Measurements from ENCODE around the gene CTAG1A. TPM values are rescaled to one million over a fixed set of nuclear protein-coding genes. Genes with fewer than 3 reads are reported as not detected.
"Not testable (repeated sequence)": the region's sequence is repeated elsewhere in the genome, so short reads cannot be mapped to it uniquely, and the experiment has no call there.

Gene CTAG1A
- total and polyA plus RNA-seq, 2 donors = not detected

DNA sequence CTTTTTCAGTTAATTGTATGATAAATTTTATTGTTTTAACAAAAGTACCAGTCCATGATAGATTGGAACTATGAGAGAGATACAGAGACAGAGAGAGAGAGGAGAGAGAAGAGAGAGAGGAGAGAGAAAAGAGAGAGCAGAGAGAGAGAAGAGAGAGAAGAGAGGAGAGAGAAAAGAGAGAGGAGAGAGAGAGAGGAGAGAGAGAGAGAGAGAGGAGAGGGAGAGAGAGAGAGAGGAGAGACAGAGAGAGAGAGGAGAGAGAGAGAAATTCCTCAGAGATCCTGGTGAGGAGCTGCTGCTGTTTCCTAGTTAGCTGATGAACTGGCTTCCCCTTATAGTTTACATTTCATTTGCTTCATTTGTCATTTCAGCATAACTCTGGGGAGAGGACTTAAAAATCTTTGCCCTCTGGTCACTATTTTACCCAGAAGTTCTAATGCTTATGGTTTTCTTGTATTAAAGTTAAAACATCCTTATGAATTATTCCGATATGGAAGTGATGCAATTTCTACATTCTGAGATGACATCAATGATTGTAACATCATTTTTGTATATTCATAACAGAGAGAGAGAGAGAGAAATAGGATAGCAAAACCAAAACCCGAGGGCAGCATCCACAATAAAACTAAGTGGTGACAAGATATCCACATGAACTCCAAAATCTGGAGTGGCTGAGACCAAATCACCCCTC, 10.8 kb downstream of the CTAG1A start:
- Histone ChIP-seq H3K36me3 (ENCODE audit: insufficient read depth) (no peaks in the 10 kb centered on the region), H3K4me3 (ENCODE audit: low read depth, low read length) (no peak overlapping the region), H3K27ac (ENCODE audit: low read depth) (no peak overlapping the region), H3K4me1 (ENCODE audit: insufficient read depth) (no peaks in the 10 kb centered on the region)
- WGBS = 51% methylated on average over 2 of the region's 2 CpGs
- no peak for DNase-seq (ENCODE audit: extremely low spot score)

DNA sequence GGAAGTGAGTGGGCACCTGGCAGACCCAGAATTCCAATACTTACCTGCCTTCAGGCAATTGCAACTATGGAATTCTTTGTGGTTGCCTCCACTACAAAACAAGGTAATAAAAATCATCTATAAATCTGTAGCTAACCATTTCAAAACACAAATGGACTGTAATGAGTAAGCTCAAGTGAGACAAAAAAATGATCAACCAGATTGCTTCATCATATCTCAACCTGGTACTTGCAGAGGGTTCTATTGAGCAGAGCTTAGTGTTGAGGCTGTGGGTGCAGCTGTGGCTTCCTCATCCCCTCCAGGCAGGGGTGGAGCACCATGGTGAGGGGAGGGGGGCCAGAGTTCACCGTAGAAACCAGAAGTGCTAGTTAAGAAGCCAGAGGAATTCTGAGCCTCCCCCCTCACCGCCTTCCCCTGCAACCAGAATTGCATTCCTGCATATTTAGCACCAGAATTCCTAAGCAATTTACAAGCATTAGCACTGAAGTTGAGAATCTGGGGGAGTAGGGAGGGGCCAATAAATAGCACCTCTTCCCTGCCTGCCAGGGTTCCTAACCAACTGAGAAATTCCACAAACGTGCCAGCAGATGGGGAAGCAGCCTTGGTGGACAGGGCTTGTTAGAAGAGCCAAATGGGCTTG, 11.5 kb downstream of the CTAG1A start:
- no peak for DNase-seq (ENCODE audit: extremely low spot score)
- WGBS = 8% methylated on average over 3 of the region's 3 CpGs
- no peaks in the 10 kb centered on the region for H3K4me1 ChIP-seq (ENCODE audit: insufficient read depth)
- H3K36me3 ChIP-seq (ENCODE audit: insufficient read depth) = no peaks in the 10 kb centered on the region
- no peak overlapping the region for H3K4me3 ChIP-seq (ENCODE audit: low read depth, low read length)
- no peak overlapping the region for H3K27ac ChIP-seq (ENCODE audit: low read depth)

DNA sequence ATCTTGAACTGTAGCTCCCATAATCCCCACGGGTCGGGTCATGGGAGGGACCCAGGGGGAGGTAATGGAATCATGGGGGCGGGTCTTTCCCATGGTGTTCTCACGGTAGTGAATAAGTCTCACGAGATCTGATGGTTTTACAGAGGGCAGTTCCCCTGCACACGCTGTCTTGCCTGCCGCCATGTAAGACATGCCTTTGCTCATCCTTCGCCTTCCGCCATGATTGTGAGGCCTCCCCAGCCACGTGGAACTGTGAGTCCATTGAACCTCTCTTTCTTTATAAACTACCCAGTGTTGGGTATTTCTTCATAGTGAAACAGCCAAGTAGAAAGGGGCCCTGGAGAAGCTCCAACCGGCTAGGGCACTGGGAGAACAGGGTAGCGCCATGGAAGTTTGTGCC, 12.3 kb downstream of the CTAG1A start:
- no peaks in the 10 kb centered on the region for H3K4me1 ChIP-seq (ENCODE audit: insufficient read depth)
- WGBS = 92% methylated on average over 12 of the region's 12 CpGs
- H3K27ac ChIP-seq (ENCODE audit: low read depth) = no peak overlapping the region
- DNase-seq (ENCODE audit: extremely low spot score) = no peak
- no peak overlapping the region for H3K4me3 ChIP-seq (ENCODE audit: low read depth, low read length)
- H3K36me3 ChIP-seq (ENCODE audit: insufficient read depth) = no peaks in the 10 kb centered on the region

DNA sequence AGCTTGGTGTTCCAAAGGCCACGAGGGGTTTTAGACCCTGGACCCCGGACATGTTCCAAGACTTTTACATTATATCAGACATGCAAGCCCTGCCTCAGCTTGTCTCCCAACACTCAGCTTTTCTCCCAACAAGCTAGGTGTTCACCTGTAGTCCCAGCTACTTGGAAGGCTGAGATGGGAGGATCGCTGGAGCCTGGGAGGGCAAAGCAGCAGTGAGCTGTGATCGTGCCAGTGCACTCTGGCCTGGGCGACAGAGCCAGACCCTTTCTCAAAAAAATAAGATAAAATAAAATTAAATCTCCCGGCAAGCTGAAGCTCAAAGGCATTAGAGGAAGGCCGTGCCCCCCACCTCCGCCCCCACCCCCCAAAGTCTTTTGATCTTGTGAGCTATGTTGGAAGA, 13.7 kb downstream of the CTAG1A start:
- 89% methylated on average over 8 of the region's 8 CpGs for WGBS
- H3K4me1 ChIP-seq (ENCODE audit: insufficient read depth) = no peaks in the 10 kb centered on the region
- H3K36me3 ChIP-seq (ENCODE audit: insufficient read depth) = no peaks in the 10 kb centered on the region
- no peak overlapping the region for H3K27ac ChIP-seq (ENCODE audit: low read depth)
- H3K4me3 ChIP-seq (ENCODE audit: low read depth, low read length) = no peak overlapping the region
- DNase-seq (ENCODE audit: extremely low spot score) = no peak

DNA sequence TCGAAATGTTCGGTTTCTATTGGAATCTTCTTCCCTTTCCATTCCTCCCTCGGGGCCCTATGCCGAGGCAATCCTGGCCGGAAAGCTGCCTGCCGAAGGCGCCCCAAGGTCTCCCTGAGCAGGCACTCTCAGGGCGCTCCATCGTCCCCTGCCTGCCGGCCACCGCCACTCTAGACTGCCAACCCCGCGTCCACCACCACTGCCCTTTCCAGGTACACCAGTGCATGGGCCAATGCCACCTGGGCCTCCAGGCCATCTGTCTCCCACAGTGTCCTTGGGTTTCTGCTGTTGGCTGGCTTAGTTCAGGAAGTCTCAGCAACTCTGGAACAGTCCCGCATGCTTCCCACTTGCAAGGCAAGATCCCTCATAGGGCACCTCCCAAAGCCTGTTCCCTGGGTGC, 14.6 kb downstream of the CTAG1A start:
- no peaks in the 10 kb centered on the region for H3K4me1 ChIP-seq (ENCODE audit: insufficient read depth)
- 98% methylated on average over 14 of the region's 14 CpGs for WGBS
- DNase-seq (ENCODE audit: extremely low spot score) = no peak
- H3K4me3 ChIP-seq (ENCODE audit: low read depth, low read length) = no peak overlapping the region
- H3K36me3 ChIP-seq (ENCODE audit: insufficient read depth) = no peaks in the 10 kb centered on the region
- H3K27ac ChIP-seq (ENCODE audit: low read depth) = no peak overlapping the region

DNA sequence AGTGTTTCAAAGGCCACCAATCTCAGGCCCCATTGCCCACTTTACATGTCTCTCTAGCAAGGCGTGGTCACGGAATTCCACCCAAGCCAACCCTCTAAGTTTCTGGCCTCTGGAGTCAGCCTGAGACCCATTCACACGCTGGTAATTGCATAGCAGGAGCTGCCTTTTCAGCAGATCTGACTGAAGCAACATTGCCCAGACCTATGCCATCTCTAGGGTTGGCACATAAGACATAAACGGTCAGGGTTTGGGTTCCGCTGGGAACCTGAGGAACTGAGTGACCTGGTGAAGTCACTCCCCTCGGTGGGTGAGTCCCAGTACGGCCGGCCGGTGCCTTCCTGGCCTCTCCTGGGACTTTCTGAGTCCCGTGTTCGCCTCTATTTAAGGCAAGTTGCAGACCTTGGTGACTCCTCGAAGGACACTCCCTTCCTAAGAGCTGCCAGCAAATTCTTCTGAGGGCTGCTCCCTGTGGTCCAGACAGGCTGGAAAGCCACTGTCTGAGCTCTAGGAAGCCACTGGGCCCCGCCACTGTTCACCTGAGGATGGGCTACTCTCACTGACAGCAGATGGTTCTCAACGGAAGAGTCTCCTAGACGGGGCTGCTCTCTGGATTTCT, 15.9 kb downstream of the CTAG1A start:
- Histone ChIP-seq H3K36me3 (ENCODE audit: insufficient read depth) (no peaks in the 10 kb centered on the region), H3K4me1 (ENCODE audit: insufficient read depth) (no peaks in the 10 kb centered on the region), H3K4me3 (ENCODE audit: low read depth, low read length) (no peak overlapping the region), H3K27ac (ENCODE audit: low read depth) (no peak overlapping the region)
- no peak for DNase-seq (ENCODE audit: extremely low spot score)
- 82% methylated on average over 15 of the region's 15 CpGs for WGBS

DNA sequence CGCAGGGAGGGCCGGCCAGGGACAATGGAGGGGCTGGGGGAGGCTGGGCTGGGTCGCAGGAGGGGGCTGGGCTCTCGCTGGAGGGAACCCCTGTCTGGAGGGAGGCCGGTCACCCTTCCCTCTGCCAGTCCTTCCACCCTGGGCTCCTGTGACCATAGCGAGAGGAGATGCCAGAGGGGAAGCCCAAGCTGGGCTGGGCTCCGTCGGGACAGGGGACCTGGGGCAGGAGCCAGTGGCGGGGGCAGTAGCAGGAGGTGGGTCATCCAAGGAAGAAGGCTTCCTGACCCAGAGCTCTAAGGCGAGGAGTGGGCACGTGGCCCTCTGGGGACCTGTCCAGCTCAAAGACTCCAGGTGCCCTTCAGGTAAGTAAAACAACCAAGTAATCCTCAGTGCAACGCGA, 17.3 kb downstream of the CTAG1A start:
- H3K4me3 ChIP-seq (ENCODE audit: low read depth, low read length) = no peak overlapping the region
- 74% methylated on average over 13 of the region's 13 CpGs for WGBS
- no peak for DNase-seq (ENCODE audit: extremely low spot score)
- H3K27ac ChIP-seq (ENCODE audit: low read depth) = no peak overlapping the region
- H3K4me1 ChIP-seq (ENCODE audit: insufficient read depth) = no peaks in the 10 kb centered on the region
- no peaks in the 10 kb centered on the region for H3K36me3 ChIP-seq (ENCODE audit: insufficient read depth)

DNA sequence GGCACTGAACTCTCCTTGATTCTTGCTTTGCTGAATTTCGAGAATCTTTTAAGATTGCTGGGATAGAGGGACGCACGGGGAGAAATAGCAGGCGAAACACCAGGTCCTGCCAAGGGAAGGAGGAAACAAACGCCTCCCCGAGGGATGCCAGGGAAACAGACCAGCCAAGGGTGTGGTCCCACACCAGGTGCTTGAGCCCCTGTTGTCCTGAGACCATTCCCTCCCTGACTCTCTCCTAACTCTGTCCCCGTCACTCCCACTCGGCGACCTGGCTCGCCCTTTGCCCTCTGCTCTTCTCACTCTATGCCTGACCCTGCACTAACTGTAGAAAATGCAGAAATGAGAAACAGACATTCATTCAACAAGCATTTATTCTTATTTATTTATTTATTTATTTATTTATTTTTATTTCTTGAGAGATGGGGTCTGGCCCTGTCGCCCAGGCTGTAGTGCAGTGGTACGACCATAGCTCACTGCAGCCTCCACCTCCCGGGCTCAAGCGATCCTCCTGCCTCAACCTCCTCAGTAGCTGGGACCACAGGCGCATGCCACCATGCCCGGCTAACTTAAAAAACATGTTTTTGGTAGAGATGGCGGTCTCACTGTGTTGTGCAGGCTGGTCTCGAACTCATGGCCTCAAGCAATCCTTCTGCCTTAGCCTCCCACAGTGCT, 18.0 kb downstream of the CTAG1A start:
- Histone ChIP-seq H3K4me3 (ENCODE audit: low read depth, low read length) (no peak overlapping the region), H3K36me3 (ENCODE audit: insufficient read depth) (no peaks in the 10 kb centered on the region), H3K4me1 (ENCODE audit: insufficient read depth) (no peaks in the 10 kb centered on the region), H3K27ac (ENCODE audit: low read depth) (no peak overlapping the region)
- WGBS = 90% methylated on average over 18 of the region's 18 CpGs
- no peak for DNase-seq (ENCODE audit: extremely low spot score)

DNA sequence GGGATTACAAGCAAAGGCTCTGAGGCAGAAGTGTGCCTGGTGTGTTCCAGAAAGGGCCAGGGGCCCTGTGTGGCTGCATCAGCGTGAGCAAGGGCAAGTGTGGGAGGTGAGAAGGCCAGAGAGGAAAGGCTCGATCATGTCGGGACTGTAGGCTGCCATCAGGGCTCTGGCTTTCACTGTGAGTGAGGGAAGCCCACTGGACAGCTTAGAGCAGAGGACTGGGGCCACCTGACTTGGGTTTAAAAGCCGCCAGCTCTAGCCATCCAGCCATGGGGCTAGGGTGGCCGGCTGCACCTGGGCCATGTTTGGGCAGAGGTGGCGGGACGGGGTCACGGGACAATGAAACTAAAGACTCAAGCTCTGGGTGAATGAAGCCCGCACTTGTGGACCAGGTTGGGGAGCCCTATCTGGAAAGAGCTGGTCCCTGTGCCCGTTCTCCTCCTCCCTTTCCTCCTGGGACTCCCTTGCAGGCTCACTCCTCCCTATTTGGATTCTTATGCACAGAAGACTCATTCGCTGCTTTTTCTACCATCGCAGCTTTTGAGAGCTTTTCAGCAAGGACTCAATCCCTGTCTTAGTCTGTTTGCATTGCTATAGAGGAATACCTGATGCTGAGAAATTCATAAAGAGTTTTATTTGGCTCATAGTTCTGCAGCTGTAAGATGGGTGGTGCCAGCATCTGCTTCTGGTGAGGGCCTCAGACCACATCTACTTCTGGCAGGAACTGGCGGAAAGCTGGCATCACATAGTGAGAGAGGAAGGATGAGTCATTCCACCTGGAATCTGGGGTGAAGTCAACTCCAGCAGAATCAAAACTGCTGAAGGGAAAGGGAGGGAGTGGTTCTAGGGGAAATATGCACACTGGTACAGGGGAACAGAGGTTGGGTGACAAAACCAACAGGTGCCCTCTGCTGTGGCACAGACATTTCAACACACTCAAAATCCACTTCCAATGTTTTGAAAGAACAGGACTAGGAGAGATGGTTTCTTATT, 18.8 kb downstream of the CTAG1A start:
- 76% methylated on average over 13 of the region's 13 CpGs for WGBS
- H3K4me1 ChIP-seq (ENCODE audit: insufficient read depth) = no peaks in the 10 kb centered on the region
- no peak for DNase-seq (ENCODE audit: extremely low spot score)
- H3K36me3 ChIP-seq (ENCODE audit: insufficient read depth) = no peaks in the 10 kb centered on the region
- no peak overlapping the region for H3K27ac ChIP-seq (ENCODE audit: low read depth)
- no peak overlapping the region for H3K4me3 ChIP-seq (ENCODE audit: low read depth, low read length)

DNA sequence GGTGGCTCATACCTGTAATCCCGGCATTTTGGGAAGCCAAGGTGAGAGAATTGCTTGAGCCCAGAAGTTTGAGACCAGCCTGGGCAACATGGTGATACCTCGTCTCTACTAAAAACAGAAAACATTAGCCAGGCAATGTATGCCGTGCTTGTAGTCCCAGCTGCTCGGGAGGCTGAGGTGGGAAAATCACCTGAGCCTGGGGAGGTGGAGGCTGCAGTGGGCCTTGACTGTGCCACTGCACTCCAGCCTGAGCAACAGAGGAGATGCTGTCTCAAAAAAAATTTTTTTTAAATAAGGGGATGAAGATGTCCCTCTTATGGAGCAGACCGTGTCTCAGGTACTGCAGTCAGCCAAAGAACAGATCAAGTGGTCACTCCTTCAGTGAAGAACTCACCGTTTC, 20.6 kb downstream of the CTAG1A start:
- Histone ChIP-seq H3K4me1 (ENCODE audit: insufficient read depth) (no peaks in the 10 kb centered on the region), H3K36me3 (ENCODE audit: insufficient read depth) (no peaks in the 10 kb centered on the region), H3K27ac (ENCODE audit: low read depth) (no peak overlapping the region), H3K4me3 (ENCODE audit: low read depth, low read length) (no peak overlapping the region)
- WGBS = 86% methylated on average over 6 of the region's 6 CpGs
- no peak for DNase-seq (ENCODE audit: extremely low spot score)

DNA sequence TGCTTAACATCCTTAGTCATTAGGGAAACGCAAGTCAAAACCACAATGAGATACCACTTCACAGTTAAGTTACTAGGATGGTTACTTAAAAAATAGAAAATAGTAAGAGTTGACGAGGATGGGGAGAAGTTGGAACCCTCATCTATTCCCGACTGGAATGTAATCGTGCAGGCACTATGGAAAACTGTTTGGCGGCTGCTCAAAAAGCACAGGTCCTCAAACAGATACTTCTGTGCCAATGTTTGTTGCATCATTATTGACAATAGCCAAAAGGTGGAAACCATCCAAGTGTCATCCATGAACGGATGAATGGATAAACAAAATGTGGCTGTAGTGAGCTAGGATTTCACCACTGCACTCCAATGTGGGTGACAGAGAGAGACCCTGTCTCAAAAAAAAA, 22.4 kb downstream of the CTAG1A start:
- Histone ChIP-seq H3K4me3 (ENCODE audit: low read depth, low read length) (no peak overlapping the region), H3K27ac (ENCODE audit: low read depth) (no peak overlapping the region), H3K36me3 (ENCODE audit: insufficient read depth) (no peaks in the 10 kb centered on the region), H3K4me1 (ENCODE audit: insufficient read depth) (no peaks in the 10 kb centered on the region)
- DNase-seq (ENCODE audit: extremely low spot score) = no peak
- WGBS = 72% methylated on average over 6 of the region's 6 CpGs

DNA sequence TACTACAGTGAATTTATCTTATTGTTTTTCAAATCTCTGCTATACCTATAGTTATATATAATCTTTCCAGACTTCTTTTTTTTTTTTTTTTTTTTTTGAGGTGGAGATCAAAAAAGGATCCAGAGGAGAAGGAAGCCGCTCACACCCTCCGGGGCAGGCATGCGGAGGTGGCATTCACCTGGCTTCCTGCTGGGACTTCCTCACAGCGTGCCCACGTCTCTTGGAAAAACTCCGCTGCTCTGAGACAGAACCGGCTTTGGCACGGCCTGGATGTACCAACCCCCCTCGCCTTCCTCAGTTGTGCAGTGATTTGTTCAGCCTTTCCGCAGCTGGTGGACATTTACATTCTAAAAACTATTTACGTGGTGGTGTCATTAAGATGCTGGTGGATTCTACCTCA, 23.0 kb downstream of the CTAG1A start:
- H3K36me3 ChIP-seq (ENCODE audit: insufficient read depth); H3K4me3 ChIP-seq (ENCODE audit: low read depth, low read length); H3K27ac ChIP-seq (ENCODE audit: low read depth); DNase-seq (ENCODE audit: extremely low spot score); H3K4me1 ChIP-seq (ENCODE audit: insufficient read depth): not testable (repeated sequence)
- 80% methylated on average over 10 of the region's 11 CpGs for WGBS

DNA sequence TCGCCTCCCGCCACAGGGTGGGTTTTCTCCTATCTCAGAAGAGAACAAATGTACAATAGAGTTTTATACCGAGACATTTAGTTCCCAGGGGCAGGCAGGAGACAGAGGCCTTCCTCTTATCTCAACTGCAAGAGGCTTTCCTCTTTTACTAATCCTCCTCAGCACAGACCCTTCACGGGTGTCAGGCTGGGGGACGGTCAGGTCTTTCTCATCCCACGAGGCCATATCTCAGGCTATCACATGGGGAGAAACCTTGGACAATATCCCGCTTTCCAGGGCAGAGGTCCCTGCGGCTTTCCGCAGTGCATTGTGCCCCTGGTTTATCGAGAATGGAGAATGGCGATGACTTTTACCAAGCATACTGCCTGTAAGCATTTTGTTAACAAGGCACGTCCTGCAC, 23.9 kb downstream of the CTAG1A start:
- H3K4me1 ChIP-seq (ENCODE audit: insufficient read depth); H3K27ac ChIP-seq (ENCODE audit: low read depth); H3K4me3 ChIP-seq (ENCODE audit: low read depth, low read length); H3K36me3 ChIP-seq (ENCODE audit: insufficient read depth); DNase-seq (ENCODE audit: extremely low spot score): not testable (repeated sequence)
- 68% methylated on average over 12 of the region's 12 CpGs for WGBS

All from urinary bladder (tissue), 4 donors.